DND-41 (cell line): ENCODE measurements around the gene TMEM259.

Experiments
- ATAC-seq: fragments of 200-7000 bp; cut with Tn5 transposase; 3 replicates; pipeline ENCODE4 v1.9.1; 2021; ENCODE audit warnings: low read depth; ENCODE audit not compliant: insufficient read depth
- DNase-seq: peaks from one replicate; pipeline ENCODE4 v3.0.0-alpha.2; 2020
- H2AFZ ChIP-seq: 2 replicates; pipeline ENCODE4 v1.6.0; 2012; ENCODE audit warnings: low read depth, low read length
- H3K27ac ChIP-seq: 2 replicates; pipeline ENCODE4 v1.5.1; 2012; ENCODE audit warnings: low read length, inconsistent platforms
- H3K27me3 ChIP-seq: fragments of 200-600 bp; sonication (generic); 2 replicates; pipeline ENCODE4 v1.6.0; 2012; ENCODE audit warnings: low read length, mild to moderate bottlenecking, inconsistent platforms; ENCODE audit not compliant: insufficient read depth, poor library complexity
- H3K36me3 ChIP-seq: 2 replicates; pipeline ENCODE4 v1.5.1; 2012; ENCODE audit warnings: low read length, inconsistent platforms; ENCODE audit not compliant: insufficient read depth
- H3K4me1 ChIP-seq: 2 replicates; pipeline ENCODE4 v1.5.1; 2012; ENCODE audit warnings: mild to moderate bottlenecking, low read length; ENCODE audit not compliant: insufficient read depth
- H3K4me2 ChIP-seq: 2 replicates; pipeline ENCODE4 v1.6.0; 2012; ENCODE audit warnings: mild to moderate bottlenecking, moderate library complexity, low read length, inconsistent platforms; ENCODE audit not compliant: insufficient read depth
- H3K4me3 ChIP-seq, 2 experiments: fragments of 200-600 bp in 1 of 2; shearing (Covaris generic) in 1 of 2; 2 replicates each; pipeline ENCODE4 v1.5.1; 2012 to 2016; ENCODE audit warnings: inconsistent platforms in 2 of 2, low read length in 2 of 2, mild to moderate bottlenecking in 2 of 2, low read depth in 1 of 2, moderate library complexity in 1 of 2
- H3K79me2 ChIP-seq: 2 replicates; pipeline ENCODE4 v1.6.0; 2012; ENCODE audit warnings: low read length, inconsistent platforms; ENCODE audit not compliant: insufficient read depth
- H3K9ac ChIP-seq: 2 replicates; pipeline ENCODE4 v1.6.0; 2012; ENCODE audit warnings: low read depth, mild to moderate bottlenecking, inconsistent platforms, low read length, moderate library complexity
- H3K9me3 ChIP-seq: 2 replicates; pipeline ENCODE4 v1.5.1; 2012; ENCODE audit warnings: low read length, moderate library complexity, mild to moderate bottlenecking, inconsistent platforms; ENCODE audit not compliant: insufficient read depth, severe bottlenecking
- H4K20me1 ChIP-seq: 2 replicates; pipeline ENCODE4 v1.6.0; 2012; ENCODE audit warnings: low read length; ENCODE audit not compliant: insufficient read depth
- EZH2 ChIP-seq: IDR thresholded peaks from 3 replicates; pipeline ENCODE4 v1.6.1; 2012; ENCODE audit warnings: borderline replicate concordance, low read depth, mild to moderate bottlenecking, moderate library complexity, low read length, inconsistent platforms; ENCODE audit not compliant: severe bottlenecking
- TF ChIP-seq, protein P1 (sequence below): IDR thresholded peaks from 2 replicates; pipeline ENCODE4 v1.5.1; 2012; ENCODE audit warnings: borderline replicate concordance, low read length, moderate library complexity, mild to moderate bottlenecking; ENCODE audit not compliant: poor library complexity, severe bottlenecking; ENCODE audit errors: extremely low read depth

TMEM259 gene

DNA sequence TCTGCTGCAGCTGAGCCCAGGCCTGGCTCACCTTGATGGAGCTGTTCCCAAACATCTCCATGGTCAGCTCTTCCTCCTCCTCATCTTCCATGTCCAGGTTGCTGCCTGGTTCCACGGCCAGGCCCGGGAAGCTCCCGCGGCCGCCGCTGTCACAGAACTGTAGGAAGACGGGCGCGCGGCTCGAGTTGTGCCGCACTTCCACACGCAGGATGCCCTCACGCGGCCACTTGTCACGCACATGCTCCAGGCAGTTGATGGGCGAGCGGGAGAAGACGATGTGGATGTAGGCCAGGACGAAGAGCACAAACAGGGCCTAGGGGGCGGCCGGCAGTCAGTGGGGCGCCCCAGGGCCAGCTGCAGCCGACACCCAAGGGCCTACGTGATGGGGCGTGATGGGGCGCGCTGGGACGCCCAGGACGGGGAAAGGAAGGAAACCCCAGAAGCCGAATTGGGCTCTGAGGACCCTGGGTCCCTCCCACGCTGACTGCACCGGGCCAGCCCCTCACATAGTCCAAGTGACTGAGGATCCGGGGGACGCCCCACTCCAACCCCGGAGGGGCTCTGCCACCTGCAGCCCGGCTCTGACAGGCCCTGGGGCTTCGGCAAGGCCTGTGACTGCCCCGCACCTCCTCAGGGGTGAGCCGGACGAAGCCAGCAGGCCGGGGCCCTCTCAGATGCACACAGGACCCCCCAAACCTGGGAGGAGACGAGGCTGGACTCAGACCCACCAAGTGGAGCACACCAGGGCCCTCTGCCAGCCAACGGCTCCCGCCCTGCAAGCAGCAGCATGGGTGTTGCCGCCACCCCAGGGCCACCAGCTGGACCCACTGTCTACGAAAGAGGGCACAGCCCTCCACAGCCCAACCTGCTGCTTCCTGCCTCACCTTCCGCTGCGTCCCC, 6.5 kb downstream of the TMEM259 start:
- Histone ChIP-seq H3K4me2 (no peak overlapping the region), H2AFZ (no peak overlapping the region), H3K9me3 (no peaks in the 10 kb centered on the region), H3K4me1 (peaks cover 33% of the 10 kb centered on the region), H3K9ac (no peak overlapping the region), H3K36me3 (peaks cover 92% of the 10 kb centered on the region), H3K79me2 (peaks cover 66% of the 10 kb centered on the region), H3K27ac (no peak overlapping the region), H4K20me1 (peaks cover 79% of the 10 kb centered on the region), H3K4me3 (no peak overlapping the region), H3K27me3 (no peaks in the 10 kb centered on the region)
- no peak for TF ChIP-seq EZH2
- DNase-seq (no peak), ATAC-seq (no peak)

DNA sequence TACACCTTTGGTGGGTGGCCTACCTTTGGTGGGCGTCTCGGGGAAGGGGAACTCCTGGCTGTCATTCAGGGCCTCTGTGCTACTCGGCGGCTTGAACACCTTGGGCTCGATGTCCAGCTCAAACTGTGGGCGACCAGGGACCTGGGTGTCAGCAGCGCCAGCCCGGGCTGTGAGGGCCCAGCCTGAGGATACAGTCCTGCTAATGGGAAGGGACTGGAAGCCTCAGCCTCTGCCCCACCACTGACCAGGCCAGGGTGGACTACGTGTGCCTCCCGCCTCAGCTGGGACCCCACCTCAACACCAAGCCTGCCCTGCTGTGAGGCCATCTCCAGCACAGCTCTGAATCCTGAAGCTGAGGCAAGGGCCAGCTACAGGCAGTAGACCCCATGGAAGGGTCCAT, 7.7 kb downstream of the TMEM259 start:
- Histone ChIP-seq H3K79me2 (peaks cover 54% of the 10 kb centered on the region), H2AFZ (no peak overlapping the region), H3K36me3 (peaks cover 86% of the 10 kb centered on the region), H3K4me3 (no peak overlapping the region), H3K4me2 (no peak overlapping the region), H4K20me1 (peaks cover 68% of the 10 kb centered on the region), H3K27me3 (no peaks in the 10 kb centered on the region), H3K9ac (no peak overlapping the region), H3K9me3 (no peaks in the 10 kb centered on the region), H3K27ac (no peak overlapping the region), H3K4me1 (peaks cover 21% of the 10 kb centered on the region)
- no peak for TF ChIP-seq EZH2
- TF ChIP-seq, protein P1, sequence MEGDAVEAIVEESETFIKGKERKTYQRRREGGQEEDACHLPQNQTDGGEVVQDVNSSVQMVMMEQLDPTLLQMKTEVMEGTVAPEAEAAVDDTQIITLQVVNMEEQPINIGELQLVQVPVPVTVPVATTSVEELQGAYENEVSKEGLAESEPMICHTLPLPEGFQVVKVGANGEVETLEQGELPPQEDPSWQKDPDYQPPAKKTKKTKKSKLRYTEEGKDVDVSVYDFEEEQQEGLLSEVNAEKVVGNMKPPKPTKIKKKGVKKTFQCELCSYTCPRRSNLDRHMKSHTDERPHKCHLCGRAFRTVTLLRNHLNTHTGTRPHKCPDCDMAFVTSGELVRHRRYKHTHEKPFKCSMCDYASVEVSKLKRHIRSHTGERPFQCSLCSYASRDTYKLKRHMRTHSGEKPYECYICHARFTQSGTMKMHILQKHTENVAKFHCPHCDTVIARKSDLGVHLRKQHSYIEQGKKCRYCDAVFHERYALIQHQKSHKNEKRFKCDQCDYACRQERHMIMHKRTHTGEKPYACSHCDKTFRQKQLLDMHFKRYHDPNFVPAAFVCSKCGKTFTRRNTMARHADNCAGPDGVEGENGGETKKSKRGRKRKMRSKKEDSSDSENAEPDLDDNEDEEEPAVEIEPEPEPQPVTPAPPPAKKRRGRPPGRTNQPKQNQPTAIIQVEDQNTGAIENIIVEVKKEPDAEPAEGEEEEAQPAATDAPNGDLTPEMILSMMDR: no peak
- ATAC-seq: no peak
- no peak for DNase-seq

DNA sequence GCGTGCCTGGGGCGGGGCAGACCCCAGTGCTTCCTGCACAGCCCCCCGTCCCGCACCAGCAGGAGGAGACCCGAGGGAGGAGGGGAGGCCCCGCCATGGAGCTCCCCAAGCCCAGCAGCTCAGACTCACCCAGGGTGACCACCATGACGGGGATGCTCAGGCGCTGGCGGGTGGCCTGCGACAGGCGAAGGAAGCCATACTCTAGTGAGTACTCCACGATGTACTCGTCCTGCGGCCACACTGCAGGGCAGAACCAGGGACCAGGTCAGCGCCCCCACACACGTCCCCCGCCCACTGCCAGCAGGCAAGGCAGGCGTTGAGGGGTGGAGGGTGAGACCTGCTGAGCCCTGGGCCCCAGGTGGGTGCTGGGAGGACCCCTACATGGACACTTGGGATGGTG, 8.6 kb downstream of the TMEM259 start:
- H4K20me1 ChIP-seq: peaks cover 59% of the 10 kb centered on the region
- no peak for ATAC-seq

DNA sequence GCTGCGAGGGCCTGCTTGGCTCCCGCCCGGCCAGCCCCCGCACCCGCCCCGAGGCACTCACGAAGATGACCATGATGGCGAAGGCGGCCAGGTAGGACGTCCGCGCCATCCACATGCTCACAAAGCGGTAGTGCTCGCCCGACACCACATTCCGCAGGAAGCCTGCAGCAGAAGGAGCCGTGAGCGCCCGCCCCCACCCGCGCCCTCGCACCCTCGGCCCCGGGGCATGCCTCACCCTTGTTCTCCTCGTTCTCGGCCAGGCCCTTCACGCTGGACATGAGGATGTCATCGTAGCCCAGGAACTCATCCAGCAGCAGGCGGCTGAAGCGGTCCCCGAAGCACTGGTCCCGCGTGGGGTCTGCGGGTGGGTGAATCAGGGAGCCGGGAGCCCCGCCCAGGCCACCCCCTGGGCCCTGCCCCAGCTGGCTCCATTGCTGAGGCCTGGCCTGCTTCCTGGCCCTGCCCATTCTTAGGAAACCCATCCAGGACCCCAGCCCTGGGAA, 9.0 kb downstream of the TMEM259 start:
- Histone ChIP-seq H3K9ac (no peak overlapping the region), H3K79me2 (peaks cover 41% of the 10 kb centered on the region), H3K4me1 (peaks cover 9% of the 10 kb centered on the region; the same call in 1 of the 2 replicates), H3K4me3 (no peak overlapping the region), H3K27me3 (no peaks in the 10 kb centered on the region), H2AFZ (no peak overlapping the region), H3K4me2 (no peak overlapping the region), H3K36me3 (peaks cover 76% of the 10 kb centered on the region), H3K9me3 (no peaks in the 10 kb centered on the region), H3K27ac (no peak overlapping the region), H4K20me1 (peaks cover 57% of the 10 kb centered on the region)
- DNase-seq (no peak), ATAC-seq (no peak)
- TF ChIP-seq EZH2: no peak
- TF ChIP-seq, protein P1: no peak

More for the DNA sequence above, 8.6 kb downstream of the TMEM259 start:
- H3K27ac ChIP-seq: no peak overlapping the region
- H2AFZ ChIP-seq: no peak overlapping the region
- H3K79me2 ChIP-seq: peaks cover 45% of the 10 kb centered on the region
- no peaks in the 10 kb centered on the region for H3K9me3 ChIP-seq
- H3K9ac ChIP-seq: no peak overlapping the region
- peaks cover 13% of the 10 kb centered on the region for H3K4me1 ChIP-seq
- H3K4me2 ChIP-seq: no peak overlapping the region
- H3K36me3 ChIP-seq: peaks cover 77% of the 10 kb centered on the region
- no peaks in the 10 kb centered on the region for H3K27me3 ChIP-seq
- no peak for DNase-seq
- TF ChIP-seq EZH2: no peak
- TF ChIP-seq, protein P1: no peak
- no peak overlapping the region for H3K4me3 ChIP-seq
